ENCODE measurements around the gene B2M.

DNA sequence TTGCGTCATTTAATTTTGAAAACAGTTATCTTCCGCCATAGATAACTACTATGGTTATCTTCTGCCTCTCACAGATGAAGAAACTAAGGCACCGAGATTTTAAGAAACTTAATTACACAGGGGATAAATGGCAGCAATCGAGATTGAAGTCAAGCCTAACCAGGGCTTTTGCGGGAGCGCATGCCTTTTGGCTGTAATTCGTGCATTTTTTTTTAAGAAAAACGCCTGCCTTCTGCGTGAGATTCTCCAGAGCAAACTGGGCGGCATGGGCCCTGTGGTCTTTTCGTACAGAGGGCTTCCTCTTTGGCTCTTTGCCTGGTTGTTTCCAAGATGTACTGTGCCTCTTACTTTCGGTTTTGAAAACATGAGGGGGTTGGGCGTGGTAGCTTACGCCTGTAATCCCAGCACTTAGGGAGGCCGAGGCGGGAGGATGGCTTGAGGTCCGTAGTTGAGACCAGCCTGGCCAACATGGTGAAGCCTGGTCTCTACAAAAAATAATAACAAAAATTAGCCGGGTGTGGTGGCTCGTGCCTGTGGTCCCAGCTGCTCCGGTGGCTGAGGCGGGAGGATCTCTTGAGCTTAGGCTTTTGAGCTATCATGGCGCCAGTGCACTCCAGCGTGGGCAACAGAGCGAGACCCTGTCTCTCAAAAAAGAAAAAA lies 1.2 kb downstream of the B2M start:
- TF ChIP-seq, protein P1, sequence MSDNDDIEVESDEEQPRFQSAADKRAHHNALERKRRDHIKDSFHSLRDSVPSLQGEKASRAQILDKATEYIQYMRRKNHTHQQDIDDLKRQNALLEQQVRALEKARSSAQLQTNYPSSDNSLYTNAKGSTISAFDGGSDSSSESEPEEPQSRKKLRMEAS (IDR thresholded peaks at IDR 0.05; ENCODE audit: low read depth, low read length), result peak; percentile 48; the same call in 1 of the 2 replicates
- TF ChIP-seq, protein P2, sequence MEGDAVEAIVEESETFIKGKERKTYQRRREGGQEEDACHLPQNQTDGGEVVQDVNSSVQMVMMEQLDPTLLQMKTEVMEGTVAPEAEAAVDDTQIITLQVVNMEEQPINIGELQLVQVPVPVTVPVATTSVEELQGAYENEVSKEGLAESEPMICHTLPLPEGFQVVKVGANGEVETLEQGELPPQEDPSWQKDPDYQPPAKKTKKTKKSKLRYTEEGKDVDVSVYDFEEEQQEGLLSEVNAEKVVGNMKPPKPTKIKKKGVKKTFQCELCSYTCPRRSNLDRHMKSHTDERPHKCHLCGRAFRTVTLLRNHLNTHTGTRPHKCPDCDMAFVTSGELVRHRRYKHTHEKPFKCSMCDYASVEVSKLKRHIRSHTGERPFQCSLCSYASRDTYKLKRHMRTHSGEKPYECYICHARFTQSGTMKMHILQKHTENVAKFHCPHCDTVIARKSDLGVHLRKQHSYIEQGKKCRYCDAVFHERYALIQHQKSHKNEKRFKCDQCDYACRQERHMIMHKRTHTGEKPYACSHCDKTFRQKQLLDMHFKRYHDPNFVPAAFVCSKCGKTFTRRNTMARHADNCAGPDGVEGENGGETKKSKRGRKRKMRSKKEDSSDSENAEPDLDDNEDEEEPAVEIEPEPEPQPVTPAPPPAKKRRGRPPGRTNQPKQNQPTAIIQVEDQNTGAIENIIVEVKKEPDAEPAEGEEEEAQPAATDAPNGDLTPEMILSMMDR (IDR thresholded peaks at IDR 0.05; ENCODE audit: low read depth, low read length), result no peak

Measured in NB4 (cell line).